Esophagus muscularis mucosa (tissue), 4 donors: ENCODE measurements around the gene NKAIN4. TPM values are rescaled to one million over a fixed set of nuclear protein-coding genes. Genes with fewer than 3 reads are reported as not detected.

ENCODE experiments used
- DNase-seq: peaks from one replicate; pipeline ENCODE4 v3.0.0-alpha.2; 2017; ENCODE audit errors: extremely low spot score
- H3K27ac ChIP-seq, 4 donors: fragments of 200-600 bp; sonication (generic); replicated peaks in 1 of 4; 1 replicate in 3 of 4; 2 replicates in 1 of 4; pipeline ENCODE4 v1.5.1; 2016 to 2019; ENCODE audit warnings: mild to moderate bottlenecking in 1 of 4
- H3K27me3 ChIP-seq, 4 donors: fragments of 200-600 bp; sonication (generic); one replicate each; pipeline versions ENCODE4 v1.5.1 to v1.6.0; 2016 to 2019
- H3K36me3 ChIP-seq, 4 donors: fragments of 200-600 bp; sonication (generic); one replicate each; pipeline ENCODE4 v1.5.1; 2016 to 2019
- H3K4me1 ChIP-seq, 4 donors: fragments of 200-600 bp; sonication (generic); one replicate each; pipeline ENCODE4 v1.5.1; 2016 to 2019
- H3K4me3 ChIP-seq, 4 donors: fragments of 200-600 bp; sonication (generic); 1 replicate in 2 of 4; 2 replicates in 2 of 4; pipeline ENCODE4 v1.5.1; 2016 to 2019; ENCODE audit warnings: mild to moderate bottlenecking in 4 of 4, moderate library complexity in 1 of 4
- H3K9me3 ChIP-seq, 4 donors: fragments of 200-600 bp; sonication (generic); 1 replicate in 3 of 4; 2 replicates in 1 of 4; pipeline ENCODE4 v1.5.1; 2016 to 2019
- EP300 ChIP-seq: sonication (generic); formaldehyde crosslinking; IDR thresholded peaks from one replicate; pipeline ENCODE4 v1.6.1; 2017; ENCODE audit warnings: antibody characterized with exemption
- POLR2A ChIP-seq: fragments of 450-650 bp; IDR thresholded peaks from one replicate; pipeline ENCODE4 v1.6.1; 2017; ENCODE audit warnings: antibody characterized with exemption, moderate library complexity, mild to moderate bottlenecking, low read depth
- POLR2AphosphoS5 ChIP-seq, 2 donors: sonication (generic); formaldehyde crosslinking; IDR thresholded peaks; one replicate each; pipeline ENCODE4 v1.6.1; 2017; ENCODE audit warnings: antibody characterized with exemption in 2 of 2
- WGBS: methylation state at CpG from one replicate; pipeline ENCODE4 v1.1.5; 2018; 5-methylcytosine and 5-hydroxymethylcytosine counted together
- intact Hi-C: fragments of 100-400 bp; cut with DNase I; formaldehyde crosslinking; loops from one replicate; pipeline ENCODE4 v1.15.1; 2023
- total RNA-seq, 4 donors: library from RNA; depleted of rRNA; stranded (reverse); fragments of >200 nt; gene quantifications; one replicate each; pipeline versions ENCODE4 v1.1.0 to v1.2.1, GENCODE V29; 2016
- TF ChIP-seq, protein P1 (sequence below), 3 experiments: fragments of 200-600 bp in 2 of 3; fragments of 450-650 bp in 1 of 3; sonication (generic) in 2 of 3; IDR thresholded peaks; one replicate each; pipeline ENCODE4 v1.5.1; 2017 to 2019; ENCODE audit warnings: antibody characterized with exemption in 3 of 3, mild to moderate bottlenecking in 2 of 3, moderate library complexity in 1 of 3

NKAIN4 gene
- total RNA-seq, result under 1 TPM in 2 of 4 donors, not detected in 2; 0.17 to 0.45 TPM

DNA sequence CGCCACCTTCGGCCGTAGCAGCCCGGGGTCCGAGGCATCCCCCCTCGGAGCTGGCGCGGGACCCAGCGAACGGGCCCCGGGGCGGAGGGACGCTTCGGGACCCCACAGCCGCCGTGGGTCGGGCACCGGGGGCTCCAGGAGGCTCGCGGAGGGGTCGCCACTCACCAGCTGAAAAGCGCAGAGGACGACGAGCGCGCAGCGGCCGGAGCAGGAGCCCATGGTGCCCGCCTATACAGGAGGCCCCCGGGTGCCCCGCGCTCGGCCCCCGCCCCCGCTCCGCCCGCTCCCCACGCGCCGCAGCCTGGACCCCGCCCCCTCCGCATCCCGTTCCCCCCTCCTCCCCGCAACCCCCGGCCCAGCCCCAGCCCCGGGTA is at the start of gene NKAIN4:
Gene NKAIN4 (minus strand): TSS at position 232 of the 374 bp plus-strand sequence. CDS start 13 bp downstream, at position 219.
- WGBS, result 0% methylated on average over 14 of the region's 46 CpGs
- intact Hi-C loops, result no loop called here

DNA sequence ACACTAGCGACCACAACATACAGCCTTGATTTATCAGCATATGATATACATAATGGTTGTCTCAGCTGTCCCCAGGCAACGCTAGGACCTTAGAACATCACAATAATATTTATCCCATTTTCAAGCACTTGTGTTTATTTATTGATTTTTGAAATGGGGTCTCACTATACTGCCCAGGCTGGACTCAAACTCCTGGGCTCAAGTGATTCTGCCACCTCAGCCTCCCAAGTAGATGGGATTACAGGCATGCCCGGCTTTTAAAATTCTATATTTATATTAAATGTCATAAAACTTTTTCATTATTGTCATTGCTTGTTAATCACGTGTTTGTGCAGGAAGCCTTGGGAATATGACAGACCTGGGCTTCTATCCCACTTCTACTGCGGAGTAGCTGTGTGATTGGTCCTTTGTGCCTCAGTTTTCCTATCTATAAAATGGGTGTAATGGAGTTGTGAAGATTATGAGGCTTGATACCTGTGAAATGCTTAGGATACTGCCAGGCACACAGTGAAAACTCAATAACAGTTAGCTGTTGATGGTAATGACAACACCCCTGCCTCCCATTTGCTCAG is 48.9 kb upstream of the NKAIN4 start:
- Histone ChIP-seq H3K4me3 (no peak overlapping the region), H3K27me3 (peaks cover 0 to 82% (median 21%) of the 10 kb centered on the region in 4 donors), H3K4me1 (no peaks in the 10 kb centered on the region), H3K36me3 (no peaks in the 10 kb centered on the region), H3K27ac (no peak overlapping the region), H3K9me3 (peaks cover 0 to 17% (median 14%) of the 10 kb centered on the region in 4 donors)
- DNase-seq, result no peak
- TF ChIP-seq EP300 (no peak), POLR2A (no peak), POLR2AphosphoS5 (IDR thresholded peaks at IDR 0.05) (no peak)
- TF ChIP-seq, protein P1, sequence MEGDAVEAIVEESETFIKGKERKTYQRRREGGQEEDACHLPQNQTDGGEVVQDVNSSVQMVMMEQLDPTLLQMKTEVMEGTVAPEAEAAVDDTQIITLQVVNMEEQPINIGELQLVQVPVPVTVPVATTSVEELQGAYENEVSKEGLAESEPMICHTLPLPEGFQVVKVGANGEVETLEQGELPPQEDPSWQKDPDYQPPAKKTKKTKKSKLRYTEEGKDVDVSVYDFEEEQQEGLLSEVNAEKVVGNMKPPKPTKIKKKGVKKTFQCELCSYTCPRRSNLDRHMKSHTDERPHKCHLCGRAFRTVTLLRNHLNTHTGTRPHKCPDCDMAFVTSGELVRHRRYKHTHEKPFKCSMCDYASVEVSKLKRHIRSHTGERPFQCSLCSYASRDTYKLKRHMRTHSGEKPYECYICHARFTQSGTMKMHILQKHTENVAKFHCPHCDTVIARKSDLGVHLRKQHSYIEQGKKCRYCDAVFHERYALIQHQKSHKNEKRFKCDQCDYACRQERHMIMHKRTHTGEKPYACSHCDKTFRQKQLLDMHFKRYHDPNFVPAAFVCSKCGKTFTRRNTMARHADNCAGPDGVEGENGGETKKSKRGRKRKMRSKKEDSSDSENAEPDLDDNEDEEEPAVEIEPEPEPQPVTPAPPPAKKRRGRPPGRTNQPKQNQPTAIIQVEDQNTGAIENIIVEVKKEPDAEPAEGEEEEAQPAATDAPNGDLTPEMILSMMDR (IDR thresholded peaks at IDR 0.05), result no peak
- intact Hi-C loops, result no loop called here
- WGBS, result 55% methylated on average over 5 of the region's 5 CpGs

More for the DNA sequence above, at the start of gene NKAIN4:
- no peaks in the 10 kb centered on the region for H3K9me3 ChIP-seq
- no peak within 1 kb of the TSS for H3K27ac ChIP-seq
- peak within 1 kb of the TSS; percentile 45 to 57 (median 48) for H3K4me3 ChIP-seq
- H3K4me1 ChIP-seq, result peaks cover 16 to 23% (median 22%) of the 10 kb centered on the region in 4 donors
- H3K36me3 ChIP-seq, result no peaks in the 10 kb centered on the region
- DNase-seq, result no peak
- TF ChIP-seq EP300, result no peak
- TF ChIP-seq POLR2A, result no peak
- TF ChIP-seq, protein P1 (IDR thresholded peaks at IDR 0.05), result no peak
- TF ChIP-seq POLR2AphosphoS5 (IDR thresholded peaks at IDR 0.05), result no peak
- H3K27me3 ChIP-seq, result peaks cover 0 to 86% (median 32%) of the 10 kb centered on the region in 4 donors

DNA sequence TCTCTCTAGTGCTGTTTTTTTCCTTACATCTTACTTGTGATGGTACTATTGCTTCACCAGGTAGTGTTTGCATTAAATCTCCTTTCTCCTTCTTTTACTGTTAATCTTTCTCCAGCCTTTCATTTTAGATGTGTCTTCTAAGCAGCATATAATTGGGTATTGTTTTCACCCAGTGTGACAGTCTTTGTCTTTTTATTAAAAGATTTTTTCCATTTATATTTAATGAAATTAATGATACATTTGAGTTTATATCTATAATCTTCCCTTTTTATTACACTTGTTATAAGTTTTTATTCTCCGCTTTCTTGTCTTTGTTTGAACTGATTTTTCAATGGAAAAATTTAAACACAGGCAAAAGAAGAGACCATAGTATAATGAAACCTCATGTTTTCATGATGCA is 47.4 kb upstream of the NKAIN4 start:
- no peaks in the 10 kb centered on the region for H3K36me3 ChIP-seq
- H3K27me3 ChIP-seq, result peaks cover 0 to 82% (median 23%) of the 10 kb centered on the region in 4 donors
- no peaks in the 10 kb centered on the region for H3K4me1 ChIP-seq
- WGBS, result 91% methylated on average over 1 of the region's 1 CpG
- TF ChIP-seq, protein P1 (IDR thresholded peaks at IDR 0.05), result no peak
- TF ChIP-seq POLR2AphosphoS5 (IDR thresholded peaks at IDR 0.05) (no peak), EP300 (no peak), POLR2A (no peak)
- peaks cover 0 to 17% (median 14%) of the 10 kb centered on the region in 4 donors for H3K9me3 ChIP-seq
- intact Hi-C loops, result no loop called here
- H3K27ac ChIP-seq, result no peak overlapping the region
- DNase-seq, result no peak
- no peak overlapping the region for H3K4me3 ChIP-seq

DNA sequence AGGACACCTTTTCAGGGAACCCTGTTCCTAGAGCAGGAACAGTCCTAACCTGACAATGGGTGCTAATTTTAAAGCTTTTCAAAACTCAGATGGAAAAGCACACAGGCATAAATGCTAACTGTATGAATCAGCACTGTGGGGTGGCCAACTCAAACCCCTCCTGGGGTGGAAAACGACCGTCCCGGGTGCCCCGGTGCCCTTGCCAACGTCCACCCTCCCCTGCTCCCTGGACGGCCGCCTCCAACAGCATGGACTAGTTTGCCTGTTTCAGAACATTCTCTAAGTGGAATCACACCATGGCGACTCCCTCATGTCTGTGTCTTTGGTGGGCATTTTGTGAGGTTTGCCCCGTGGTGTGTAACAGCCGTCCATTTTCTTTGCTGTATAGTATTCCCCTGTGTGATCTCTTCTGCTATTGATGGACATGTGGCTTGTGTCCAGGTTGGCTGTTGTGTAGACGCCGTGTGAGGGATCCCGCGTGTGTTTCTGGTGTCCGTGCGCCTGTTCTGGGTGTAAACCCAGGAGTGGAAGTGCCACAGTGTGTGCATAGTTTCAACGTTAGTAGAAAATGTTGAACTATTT is 44.6 kb upstream of the NKAIN4 start:
- H3K27me3 ChIP-seq, result peaks cover 0 to 82% (median 31%) of the 10 kb centered on the region in 4 donors
- DNase-seq, result no peak
- H3K27ac ChIP-seq, result no peak overlapping the region
- WGBS, result 86% methylated on average over 12 of the region's 17 CpGs
- no peak overlapping the region for H3K4me3 ChIP-seq
- TF ChIP-seq EP300 (no peak), POLR2AphosphoS5 (IDR thresholded peaks at IDR 0.05) (no peak), POLR2A (no peak)
- TF ChIP-seq, protein P1 (IDR thresholded peaks at IDR 0.05), result no peak
- no peaks in the 10 kb centered on the region for H3K36me3 ChIP-seq
- peaks cover 0 to 17% (median 14%) of the 10 kb centered on the region in 4 donors for H3K9me3 ChIP-seq
- intact Hi-C loops, result no loop called here
- H3K4me1 ChIP-seq, result no peaks in the 10 kb centered on the region
